Endodermal cell (in vitro differentiated cells): ENCODE measurements around the gene CCDC57. TPM values are rescaled to one million over a fixed set of nuclear protein-coding genes. Genes with fewer than 3 reads are reported as not detected.
A peak's percentile ranks its signal among the peaks of the same experiment; 100 is the strongest.

Source experiments
- DNase-seq: peaks from one replicate; pipeline ENCODE4 v3.0.0-alpha.2; 2017
- H3K27ac ChIP-seq: 2 replicates; pipeline ENCODE4 v1.5.1; 2013; ENCODE audit warnings: mild to moderate bottlenecking, low read depth, low read length, moderate library complexity
- H3K27me3 ChIP-seq: 2 replicates; pipeline ENCODE4 v1.6.1; 2013; ENCODE audit warnings: mild to moderate bottlenecking, low read length, moderate library complexity; ENCODE audit not compliant: insufficient read depth, control insufficient read depth, poor library complexity, severe bottlenecking
- H3K36me3 ChIP-seq: 2 replicates; pipeline ENCODE4 v1.7.0; 2013; ENCODE audit warnings: mild to moderate bottlenecking, low read length, moderate library complexity; ENCODE audit not compliant: control insufficient read depth, insufficient read depth
- H3K4me1 ChIP-seq: one replicate; pipeline ENCODE4 v1.7.0; 2013; ENCODE audit warnings: low read length; ENCODE audit not compliant: control insufficient read depth, insufficient read depth
- H3K4me3 ChIP-seq: 2 replicates; pipeline ENCODE4 v1.5.1; 2013; ENCODE audit warnings: mild to moderate bottlenecking, low read length, moderate library complexity
- H3K9ac ChIP-seq: 2 replicates; pipeline ENCODE4 v1.6.1; 2013; ENCODE audit warnings: mild to moderate bottlenecking, low read length, moderate library complexity; ENCODE audit not compliant: poor library complexity, severe bottlenecking; ENCODE audit errors: extremely low read depth
- H3K9me3 ChIP-seq: 2 replicates; pipeline ENCODE4 v1.6.1; 2013; ENCODE audit warnings: mild to moderate bottlenecking, low read length, moderate library complexity; ENCODE audit not compliant: control insufficient read depth
- H3K27ac Mint-ChIP-seq: 2 replicates; pipeline ENCODE4 v1.8.0; 2020; ENCODE audit warnings: mixed read lengths
- H3K27me3 Mint-ChIP-seq: 2 replicates; pipeline ENCODE4 v1.8.0; 2021; ENCODE audit warnings: mild to moderate bottlenecking, mixed read lengths; ENCODE audit not compliant: insufficient read depth
- H3K36me3 Mint-ChIP-seq: 2 replicates; pipeline ENCODE4 v1.8.0; 2020; ENCODE audit warnings: low read depth, mixed read lengths
- H3K4me1 Mint-ChIP-seq: 2 replicates; pipeline ENCODE4 v1.8.0; 2020; ENCODE audit warnings: mixed read lengths
- H3K4me3 Mint-ChIP-seq: 2 replicates; pipeline ENCODE4 v1.8.0; 2020; ENCODE audit warnings: mild to moderate bottlenecking, moderate library complexity, mixed read lengths
- H3K9me3 Mint-ChIP-seq: 2 replicates; pipeline ENCODE4 v1.8.0; 2020; ENCODE audit warnings: mild to moderate bottlenecking, mixed read lengths
- CTCF ChIP-seq: fragments of 200-600 bp; sonication (generic); conservative IDR thresholded peaks from 2 replicates; pipeline ENCODE4 v1.5.0; 2021; ENCODE audit warnings: antibody characterized with exemption, mild to moderate bottlenecking
- WGBS, 2 experiments: methylation state at CpG; one replicate each; pipeline versions ENCODE4 v1.1.5 to v1.1.7; 2013; ENCODE audit warnings: missing lambda C conversion rate in 2 of 2, mixed read lengths in 1 of 2; ENCODE audit not compliant: insufficient coverage in 1 of 2, insufficient read length in 1 of 2; 5-methylcytosine and 5-hydroxymethylcytosine counted together
- total RNA-seq, 2 donors: library from RNA; stranded (reverse); fragmentation: NEBNext Ultra II Directional in 1 of 2; extraction: Animal tissue kit (Norgen Biotek cat#: 25700) in 1 of 2; gene quantifications; 2 replicates in 1 of 2; 3 replicates in 1 of 2; pipeline ENCODE4 v1.2.1, GENCODE V29; 2021

Gene CCDC57
- total RNA-seq, 2 donors from 2014 or later = 61.8 to 82.8 TPM

- peaks cover 22% of the 10 kb centered on the region for H3K4me1 Mint-ChIP-seq
- H3K27me3 Mint-ChIP-seq = peaks cover 7% of the 10 kb centered on the region
- H3K9ac ChIP-seq = no peak overlapping the region
- H3K9me3 Mint-ChIP-seq = no peaks in the 10 kb centered on the region
- H3K4me3 ChIP-seq = no peak overlapping the region
- peaks cover 17% of the 10 kb centered on the region for H3K4me1 ChIP-seq
- no peaks in the 10 kb centered on the region for H3K27me3 ChIP-seq
- H3K27ac Mint-ChIP-seq = no peak overlapping the region
- H3K36me3 ChIP-seq = peaks cover 6% of the 10 kb centered on the region
- H3K9me3 ChIP-seq = no peaks in the 10 kb centered on the region
- no peak overlapping the region for H3K4me3 Mint-ChIP-seq
- H3K27ac ChIP-seq = no peak overlapping the region
- no peak for TF ChIP-seq CTCF
- WGBS, 2 experiments = 90 to 95% methylated on average over 16 to 19 of the region's 19 CpGs
- no peak for DNase-seq
- H3K36me3 Mint-ChIP-seq = peaks cover 36% of the 10 kb centered on the region
Measured at GRCh38 chr17:82108496-82108945, 104.1 kb downstream of the CCDC57 start.

GRCh38 chr17:82108038-82108437, 104.6 kb downstream of the CCDC57 start:
- TF ChIP-seq CTCF = no peak
- Histone ChIP-seq H3K27ac (no peak overlapping the region), H3K27me3 (no peaks in the 10 kb centered on the region), H3K9me3 (no peaks in the 10 kb centered on the region), H3K36me3 (peaks cover 4% of the 10 kb centered on the region), H3K9ac (no peak overlapping the region), H3K4me1 (peaks cover 22% of the 10 kb centered on the region), H3K4me3 (no peak overlapping the region)
- Mint-ChIP-seq H3K27me3 (peaks cover 7% of the 10 kb centered on the region), H3K27ac (no peak overlapping the region), H3K4me1 (peaks cover 24% of the 10 kb centered on the region), H3K9me3 (no peaks in the 10 kb centered on the region), H3K36me3 (peaks cover 32% of the 10 kb centered on the region), H3K4me3 (no peak overlapping the region)
- WGBS, 2 experiments = 90 to 92% methylated on average over 11 to 14 of the region's 14 CpGs
- peak; percentile 58 for DNase-seq

- Mint-ChIP-seq H3K9me3 (no peaks in the 10 kb centered on the region), H3K4me1 (peaks cover 26% of the 10 kb centered on the region), H3K36me3 (peaks cover 27% of the 10 kb centered on the region), H3K4me3 (no peak overlapping the region), H3K27me3 (peaks cover 7% of the 10 kb centered on the region), H3K27ac (no peak overlapping the region)
- WGBS, 2 experiments = 93 to 99% methylated on average over 12 to 24 of the region's 24 CpGs
- no peaks in the 10 kb centered on the region for H3K9me3 ChIP-seq
- H3K27ac ChIP-seq = no peak overlapping the region
- DNase-seq = peak; percentile 76
- TF ChIP-seq CTCF = peak; percentile 61
- peaks cover 23% of the 10 kb centered on the region for H3K4me1 ChIP-seq
- H3K36me3 ChIP-seq = no peaks in the 10 kb centered on the region
- H3K9ac ChIP-seq = no peak overlapping the region
- no peak overlapping the region for H3K4me3 ChIP-seq
- H3K27me3 ChIP-seq = no peaks in the 10 kb centered on the region
Measured at GRCh38 chr17:82107341-82107860, 105.2 kb downstream of the CCDC57 start.
